SH-SY5Y (cell line): ENCODE results near the gene SAXO1.

Experiments
- GATA2 ChIP-seq: IDR thresholded peaks from 2 replicates; pipeline ENCODE4 v1.6.1; 2011; ENCODE audit warnings: mild to moderate bottlenecking, low read depth, low read length
- GATA3 ChIP-seq: IDR thresholded peaks from 2 replicates; pipeline ENCODE4 v1.6.1; 2011; ENCODE audit warnings: low read depth, mild to moderate bottlenecking, low read length, moderate library complexity

DNA sequence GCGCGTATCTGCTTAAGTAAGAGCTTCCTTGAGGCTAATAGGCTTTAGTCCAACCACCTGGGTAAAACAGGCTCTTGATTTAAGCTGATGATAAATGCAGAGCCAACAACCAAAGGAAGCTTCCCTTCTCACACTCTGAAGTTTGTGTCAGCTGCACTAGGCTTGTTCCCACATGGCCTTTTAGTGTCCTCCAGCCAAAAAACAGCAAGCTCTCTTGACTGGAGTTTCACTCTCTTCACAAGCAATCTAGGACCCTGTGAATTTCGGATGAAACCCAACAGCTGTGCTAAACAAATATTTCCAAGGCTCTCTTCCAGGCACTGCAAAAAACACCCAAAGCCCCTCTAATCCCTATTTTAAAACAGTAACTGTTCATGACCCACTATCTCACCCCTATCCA lies 63.9 kb downstream of the SAXO1 start:
- TF ChIP-seq GATA3 = no peak
- TF ChIP-seq GATA2 = no peak
